Measurements from ENCODE around the gene CCDC137. TPM values are rescaled to one million over a fixed set of nuclear protein-coding genes. Genes with fewer than 3 reads are reported as not detected.
A peak's percentile ranks its signal among the peaks of the same experiment; 100 is the strongest.

CCDC137 gene
- total and polyA plus RNA-seq, 2 of the 13 experiments (the other 11 are each of a cell fraction or from before 2014, with no cell fraction given): 14.6 to 39.1 TPM

GRCh38 chr17:81711814-81712467, 45.4 kb downstream of the CCDC137 start, which contains the start of gene SLC25A10 (continued):
- TF ChIP-seq NR3C1 (CRISPR knock-in tag; IDR thresholded peaks at IDR 0.05): no peak
- TF ChIP-seq ATF6 (CRISPR knock-in tag; conservative IDR thresholded peaks at IDR 0.05): peak; percentile 84; the same call in 1 of the 2 replicates
- TF ChIP-seq SMAD9 (CRISPR knock-in tag; IDR thresholded peaks at IDR 0.05): peak; percentile 95; the same call in 1 of the 2 replicates
- peak; percentile 76 for TF ChIP-seq KMT2A (CRISPR knock-in tag; IDR thresholded peaks at IDR 0.05)
- peak; percentile 83 for TF ChIP-seq FOXP4 (CRISPR knock-in tag; IDR thresholded peaks at IDR 0.05)
- TF ChIP-seq ZNF567 (CRISPR knock-in tag; IDR thresholded peaks at IDR 0.05; ENCODE audit: borderline replicate concordance): peak; percentile 98
- TF ChIP-seq ZKSCAN1 (IDR thresholded peaks at IDR 0.05; ENCODE audit: low read length): no peak
- TF ChIP-seq RARA (CRISPR knock-in tag; IDR thresholded peaks at IDR 0.05): peak; percentile 93
- peak; percentile 95; the same call in 1 of the 2 replicates for TF ChIP-seq NPAS2 (CRISPR knock-in tag; IDR thresholded peaks at IDR 0.05; ENCODE audit: borderline replicate concordance)
- TF ChIP-seq MIER3 (CRISPR knock-in tag; IDR thresholded peaks at IDR 0.05; ENCODE audit: borderline replicate concordance): peak; percentile 98
- TF ChIP-seq CSRNP1 (CRISPR knock-in tag; IDR thresholded peaks at IDR 0.05): peak; percentile 99
- peak; percentile 98 for TF ChIP-seq MXD4 (CRISPR knock-in tag; IDR thresholded peaks at IDR 0.05)
- TF ChIP-seq AKNA (CRISPR knock-in tag; IDR thresholded peaks at IDR 0.05; ENCODE audit: borderline replicate concordance): peak; percentile 96
- TF ChIP-seq ZNF251 (CRISPR knock-in tag; IDR thresholded peaks at IDR 0.05): no peak
- TF ChIP-seq SAP130 (CRISPR knock-in tag; IDR thresholded peaks at IDR 0.05; ENCODE audit: low read depth): peak; percentile 98
- peak; percentile 96 for TF ChIP-seq TFDP1 (CRISPR knock-in tag; IDR thresholded peaks at IDR 0.05; ENCODE audit: borderline replicate concordance)
- peak; percentile 97 for TF ChIP-seq FOSL2 (CRISPR knock-in tag; IDR thresholded peaks at IDR 0.05)
